Middle frontal gyrus (tissue), 1 donor: ENCODE measurements around the gene TAF3.
"Not testable (repeated sequence)": the region's sequence is repeated elsewhere in the genome, so short reads cannot be mapped to it uniquely, and the experiment has no call there.

Experiments
- DNase-seq: peaks from one replicate; pipeline ENCODE4 v3.0.0-alpha.2; 2015; ENCODE audit warnings: low spot score; ENCODE audit errors: extremely low spot score

TAF3 gene

DNA sequence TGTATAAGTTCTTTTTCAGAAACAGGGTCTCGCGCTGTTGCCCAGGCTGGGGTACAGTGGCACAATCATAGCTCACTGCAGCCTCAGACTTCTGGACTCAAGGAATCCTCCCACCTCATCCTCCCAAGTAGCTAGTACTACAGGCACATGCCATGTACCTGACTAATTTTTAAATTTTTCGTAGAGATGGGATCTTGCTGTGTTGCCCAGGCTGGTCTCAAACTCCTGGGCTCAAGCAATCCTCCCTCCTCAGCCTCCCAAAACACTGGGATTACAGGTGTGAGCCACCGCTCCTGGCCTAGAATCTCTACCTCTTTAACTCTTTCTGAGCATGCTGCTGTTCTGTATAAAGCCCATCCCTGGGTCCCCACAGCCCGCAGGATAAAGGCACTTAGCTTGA lies 212.9 kb downstream of the TAF3 start:
- DNase-seq: not testable (repeated sequence)

DNA sequence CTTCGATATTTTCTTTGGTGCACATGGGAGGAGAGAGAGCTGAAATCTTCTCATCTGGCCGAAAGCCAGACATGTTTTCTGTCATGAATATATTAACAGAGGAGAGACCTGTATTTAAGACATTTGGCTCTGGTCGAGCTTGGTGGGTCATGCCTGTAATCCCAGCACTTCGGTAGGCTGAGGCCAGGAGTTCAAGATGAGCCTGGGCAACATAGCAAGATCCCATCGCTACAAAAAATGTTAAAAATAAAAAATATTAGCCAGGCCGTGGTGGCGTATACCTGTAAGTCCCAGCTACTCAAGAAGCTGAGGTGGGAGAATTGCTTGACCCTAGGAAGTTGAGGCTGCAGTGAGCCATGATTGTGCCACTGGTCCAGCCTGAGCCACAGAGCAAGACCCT lies 214.3 kb downstream of the TAF3 start:
- no peak for DNase-seq

DNA sequence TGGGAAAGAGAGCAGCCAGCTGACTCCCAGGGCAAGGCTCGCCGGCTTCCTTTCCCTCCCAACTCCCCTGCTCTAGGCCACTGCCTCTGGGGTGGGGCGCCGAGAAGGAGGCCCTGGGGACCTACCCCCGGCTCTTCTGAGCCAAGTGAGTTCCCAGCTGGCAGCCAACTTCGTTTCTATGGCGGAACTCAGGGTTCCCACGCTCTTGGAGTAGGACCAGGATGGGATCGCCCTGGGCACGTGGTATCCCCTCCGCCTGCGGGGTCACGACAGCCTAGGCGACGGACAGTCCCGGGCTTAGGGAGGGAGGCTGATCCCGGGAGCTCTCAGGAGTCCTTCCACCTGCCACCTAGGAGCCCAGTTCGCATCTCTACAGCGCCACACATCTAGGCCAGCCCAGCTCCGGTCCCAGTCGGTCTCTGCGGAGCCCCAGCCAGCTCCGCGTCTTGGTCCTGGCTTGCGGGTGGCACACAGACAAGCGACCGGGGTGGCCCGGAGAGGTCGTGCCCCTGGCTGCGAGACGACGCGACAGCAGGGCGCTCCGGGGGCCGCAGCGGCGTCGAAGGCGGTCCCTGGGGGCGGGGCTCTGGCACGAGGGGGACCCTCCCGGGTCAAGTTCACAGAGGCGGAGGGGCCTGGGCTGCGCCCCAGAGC lies 215.6 kb downstream of the TAF3 start:
- no peak for DNase-seq

DNA sequence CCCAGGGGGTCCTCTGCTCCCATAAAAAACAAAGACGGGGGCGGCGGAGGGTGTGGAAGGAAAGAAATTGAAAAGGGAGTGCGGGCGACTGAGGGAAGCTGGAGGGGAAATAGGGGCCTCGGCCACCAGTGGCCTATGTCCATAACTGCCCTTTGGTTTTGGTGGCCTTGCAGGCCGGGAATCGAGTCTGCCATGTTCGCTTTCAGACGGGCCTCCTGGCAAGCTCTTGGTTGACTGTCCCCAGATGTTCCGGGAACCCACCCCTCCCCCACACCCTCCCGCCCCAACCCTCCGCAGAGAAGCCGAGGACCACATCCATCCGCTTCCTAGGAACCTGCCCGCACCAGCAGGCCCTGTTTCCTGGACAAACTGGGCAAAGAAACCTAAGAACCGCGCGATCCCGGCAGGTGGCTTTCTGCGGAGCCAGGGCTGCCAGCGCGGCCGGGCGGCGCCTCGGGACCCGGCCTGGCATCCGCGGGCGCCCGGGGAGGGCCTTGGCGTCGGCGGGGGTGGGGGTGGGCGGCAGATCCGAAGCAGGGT lies 216.2 kb downstream of the TAF3 start:
- no peak for DNase-seq

DNA sequence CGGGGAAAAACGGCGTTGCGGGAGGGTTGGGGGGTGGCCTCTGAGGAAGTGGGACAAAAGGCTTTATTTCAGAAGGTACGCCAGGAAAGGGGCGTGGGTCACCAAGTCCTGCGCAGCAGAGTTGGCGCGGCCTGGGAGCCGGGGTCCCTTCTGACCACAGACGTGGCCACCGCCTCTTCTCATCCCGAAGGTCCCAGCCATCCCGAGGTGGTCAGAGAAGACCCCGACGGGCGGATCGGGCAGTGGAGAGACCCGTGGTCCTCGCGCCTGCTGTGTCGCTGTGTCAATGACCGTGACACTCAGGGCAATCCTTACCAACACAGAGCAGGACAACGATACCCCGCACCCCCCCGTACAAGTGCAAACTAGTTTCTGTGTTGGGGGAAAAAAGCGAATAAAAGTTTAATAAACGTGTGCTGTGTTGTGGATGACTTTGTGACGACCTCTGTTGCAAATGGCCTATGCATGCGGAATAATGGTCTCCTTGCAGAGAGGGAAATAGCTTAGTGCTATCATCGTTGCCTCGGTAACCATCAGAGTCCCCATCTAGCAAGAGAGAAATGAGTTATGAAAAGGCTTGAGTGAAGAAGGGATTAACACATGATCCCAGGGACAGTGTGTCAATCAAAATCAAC lies 216.8 kb downstream of the TAF3 start:
- DNase-seq: no peak

DNA sequence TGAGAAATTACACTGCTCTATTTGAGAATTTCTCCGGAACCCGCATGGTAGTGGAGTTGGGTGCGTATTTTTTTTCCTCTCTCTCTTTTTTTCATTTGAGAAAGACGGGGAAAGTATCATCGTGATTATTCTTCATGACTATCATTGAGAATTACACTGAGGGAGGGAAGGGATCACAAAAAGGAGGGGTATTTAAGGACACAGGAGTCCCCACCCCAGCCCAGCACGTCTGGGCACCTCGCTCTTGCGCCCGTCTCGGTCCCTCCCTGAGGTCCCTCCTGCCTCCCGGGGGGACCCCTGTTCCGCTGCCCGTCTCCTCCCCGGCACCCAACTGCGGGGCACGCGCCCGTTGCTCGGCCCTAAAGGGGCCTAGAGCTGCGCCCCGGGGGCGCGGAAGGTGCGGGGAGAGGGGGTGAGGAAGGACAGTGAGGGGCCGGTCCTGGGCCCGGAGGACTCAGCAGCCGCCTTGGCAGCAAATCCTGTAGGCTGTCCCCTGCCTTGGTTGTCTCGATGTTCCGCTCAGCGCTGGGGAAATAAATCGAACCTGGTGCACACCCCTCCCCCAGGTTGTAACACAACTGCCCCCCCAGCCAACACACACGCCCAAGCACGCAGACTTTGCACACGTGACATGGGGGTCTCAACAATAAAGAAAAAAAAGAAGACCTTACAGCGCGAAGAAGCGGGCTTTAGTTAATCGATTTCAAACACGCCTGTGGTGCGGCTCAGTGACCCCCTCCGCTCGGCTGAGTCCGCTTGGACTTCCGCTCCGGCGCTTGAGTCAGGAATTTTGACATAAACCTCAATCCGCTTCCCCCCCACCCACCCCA lies 217.6 kb downstream of the TAF3 start:
- DNase-seq: no peak

DNA sequence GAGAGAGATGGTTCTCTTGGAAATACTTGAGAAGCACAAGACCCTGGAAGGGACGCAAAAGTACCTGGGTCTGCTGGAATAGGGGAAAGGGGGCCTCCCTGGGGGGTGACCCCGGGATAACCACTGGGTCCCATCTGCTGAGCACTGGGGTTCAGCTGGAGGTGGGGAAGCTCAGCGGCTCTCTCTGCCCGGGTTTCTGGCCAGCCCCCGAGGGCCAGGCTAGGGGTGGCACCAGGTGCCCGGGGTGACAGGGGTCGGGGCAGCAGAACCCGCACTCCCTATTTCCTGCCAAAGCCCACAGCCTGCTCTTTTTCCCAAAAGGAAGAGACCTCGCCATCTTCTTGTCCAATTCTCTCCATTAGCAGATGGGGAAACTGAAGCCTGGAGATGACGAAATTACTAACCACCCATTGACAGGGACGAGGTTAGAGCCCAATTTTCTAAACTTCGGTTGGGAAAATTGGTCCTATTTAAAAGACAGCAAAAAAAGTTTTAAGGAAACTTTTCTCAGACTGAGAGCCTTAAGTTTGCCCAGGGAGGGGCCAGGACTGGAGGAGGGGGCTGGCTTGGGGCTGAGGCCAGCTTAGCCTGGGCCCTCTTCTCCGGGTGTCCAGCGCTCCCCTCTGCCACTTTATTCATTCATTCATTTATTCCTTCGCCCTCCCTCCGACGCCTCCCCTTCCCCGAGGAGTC lies 218.3 kb downstream of the TAF3 start:
- DNase-seq: no peak

DNA sequence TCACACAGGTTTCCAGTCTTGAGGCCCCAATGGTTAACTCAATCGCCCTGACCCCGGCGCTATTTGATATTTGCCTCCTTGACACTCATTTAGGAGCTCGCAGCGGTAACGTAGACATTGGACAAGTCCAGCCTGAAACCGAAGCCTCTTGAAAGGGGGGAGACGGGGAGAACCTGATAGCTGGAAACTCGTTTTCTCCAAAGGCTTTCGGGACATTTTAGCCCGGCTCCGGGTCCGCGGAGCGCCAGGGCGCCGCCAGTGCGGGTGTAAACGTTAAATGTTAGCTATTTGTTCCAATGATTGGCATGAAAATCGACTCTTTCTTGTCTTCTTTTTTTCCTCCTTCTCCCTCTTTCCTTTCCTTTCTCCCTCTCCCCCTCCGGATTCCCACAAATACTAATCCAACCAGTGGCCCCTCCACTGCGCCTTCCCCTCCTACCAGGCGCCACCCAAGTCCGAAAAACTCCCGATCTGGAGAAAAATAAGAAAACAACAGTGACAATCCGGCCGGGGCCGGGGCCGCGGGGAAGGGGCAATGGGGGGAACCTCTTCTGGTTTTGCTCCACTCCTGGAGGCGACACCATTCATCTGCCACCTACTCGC lies 219.0 kb downstream of the TAF3 start:
- DNase-seq: no peak

DNA sequence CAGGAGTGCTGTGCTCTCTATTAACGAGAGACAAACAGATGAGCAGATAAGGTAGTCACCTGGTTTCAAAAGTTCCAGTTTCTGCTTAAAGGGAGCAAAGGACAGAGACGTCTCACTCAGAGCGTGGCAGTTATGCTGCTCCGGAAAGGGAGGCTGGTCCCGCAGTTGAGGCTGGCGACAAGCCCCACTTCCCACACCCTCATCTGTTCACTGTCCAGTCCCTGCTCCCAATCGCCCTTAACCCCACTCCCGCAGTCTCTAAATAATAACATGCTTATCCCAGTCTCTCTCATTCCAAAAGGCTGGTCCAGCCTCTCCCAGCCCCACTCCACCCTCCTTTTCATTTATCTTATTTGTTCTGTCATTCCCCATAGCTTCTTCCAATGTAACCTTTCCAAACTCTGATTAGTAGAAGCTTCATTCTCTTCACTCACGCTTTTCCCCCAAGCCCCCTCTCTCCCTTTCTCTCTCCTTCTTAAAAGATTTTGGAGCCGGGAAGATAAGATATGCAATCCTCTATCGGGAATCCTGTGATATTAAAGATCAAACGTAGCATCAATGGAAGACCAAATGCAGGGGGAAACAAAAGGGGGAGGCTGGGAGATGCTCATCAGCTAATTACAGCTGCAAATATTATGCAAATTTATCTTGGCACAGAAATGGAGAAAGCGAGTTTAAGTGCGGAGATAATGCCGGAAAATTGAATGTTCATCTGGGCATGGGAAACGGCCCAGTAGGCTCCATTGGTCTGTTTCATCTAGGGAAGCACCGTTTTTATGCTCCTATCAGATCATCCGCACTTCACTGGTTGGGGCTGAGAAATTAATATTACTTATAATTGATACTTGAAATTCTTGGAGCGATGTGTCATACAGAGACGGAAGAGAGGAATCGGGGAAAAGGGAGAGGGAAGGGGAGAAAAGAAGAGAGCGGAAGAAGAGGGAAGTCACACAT lies 219.9 kb downstream of the TAF3 start:
- no peak for DNase-seq

DNA sequence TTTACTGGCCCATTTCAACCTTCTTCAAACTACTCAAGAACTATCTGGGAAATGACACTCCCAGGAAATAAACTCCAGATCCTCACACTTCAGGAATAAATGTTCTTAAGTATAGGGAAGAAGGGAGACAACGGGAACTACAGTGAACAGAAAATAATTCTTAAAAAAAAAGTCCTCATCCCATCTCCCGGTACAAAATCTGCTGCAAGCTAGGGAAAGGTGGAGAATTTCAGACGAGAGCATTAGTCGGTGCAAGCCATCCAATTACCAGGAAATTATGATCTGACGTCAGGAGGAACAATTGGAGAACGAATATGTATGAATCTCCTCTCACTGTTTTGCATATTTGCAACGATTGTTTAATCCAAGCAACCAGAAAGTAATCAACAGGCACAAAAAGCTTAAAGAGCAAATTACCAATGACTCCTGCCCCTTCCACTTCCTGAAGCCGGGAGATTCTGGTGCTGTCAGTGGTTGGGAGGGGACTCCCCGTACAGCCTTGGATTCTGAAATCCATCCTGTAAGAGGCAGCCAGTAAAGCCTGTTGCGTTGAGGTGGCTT lies 221.1 kb downstream of the TAF3 start:
- no peak for DNase-seq

DNA sequence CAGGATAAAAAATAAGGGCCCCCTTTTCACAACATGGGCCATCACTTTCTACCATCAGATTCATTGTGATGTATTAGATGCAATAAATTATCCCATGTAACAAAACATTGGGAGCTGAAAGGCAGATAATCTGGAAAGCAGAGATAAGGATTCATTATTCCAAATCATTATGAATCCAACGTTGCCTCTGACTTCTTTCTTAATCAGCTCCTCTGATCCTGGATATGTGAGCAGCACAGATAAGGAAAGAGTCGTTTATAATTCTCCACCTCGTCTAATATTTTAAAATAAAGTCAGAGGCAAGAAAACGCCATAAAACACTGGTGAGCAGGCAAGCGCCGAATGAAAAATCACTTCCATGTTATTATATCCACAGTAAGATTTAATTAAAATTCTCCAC lies 222.3 kb downstream of the TAF3 start:
- no peak for DNase-seq

DNA sequence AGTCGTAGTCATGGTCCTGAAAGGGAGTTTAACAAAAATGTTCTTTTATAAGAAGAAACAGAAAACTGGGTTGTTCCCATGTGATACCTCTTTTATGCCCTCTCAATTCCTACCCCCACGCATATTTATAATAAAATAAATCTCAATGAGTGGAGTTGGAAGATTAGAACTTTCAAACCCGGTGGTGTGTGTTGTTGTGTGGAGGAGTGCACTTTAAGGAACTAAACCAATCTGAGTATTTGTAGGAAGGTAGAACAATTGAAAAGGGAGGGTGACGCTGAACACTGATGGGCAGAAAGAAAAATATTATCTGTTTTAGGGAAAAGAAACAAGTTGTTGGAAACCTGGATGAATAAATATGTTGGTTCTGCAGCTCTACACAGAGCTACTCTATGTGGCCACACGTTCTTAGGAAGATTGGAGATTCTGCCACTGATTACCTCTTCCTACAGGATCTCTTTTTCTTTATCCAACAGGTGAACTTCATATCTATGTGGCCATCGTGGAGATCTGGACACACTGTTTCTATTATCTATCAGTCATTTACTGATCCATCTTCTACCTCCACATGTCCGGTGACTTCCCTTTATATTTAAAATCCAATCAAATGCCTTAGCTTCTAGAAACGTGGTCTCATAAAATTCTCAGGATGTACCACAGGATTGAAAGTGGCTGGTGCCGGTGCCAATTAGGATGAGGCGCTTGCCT lies 223.1 kb downstream of the TAF3 start:
- DNase-seq: no peak

DNA sequence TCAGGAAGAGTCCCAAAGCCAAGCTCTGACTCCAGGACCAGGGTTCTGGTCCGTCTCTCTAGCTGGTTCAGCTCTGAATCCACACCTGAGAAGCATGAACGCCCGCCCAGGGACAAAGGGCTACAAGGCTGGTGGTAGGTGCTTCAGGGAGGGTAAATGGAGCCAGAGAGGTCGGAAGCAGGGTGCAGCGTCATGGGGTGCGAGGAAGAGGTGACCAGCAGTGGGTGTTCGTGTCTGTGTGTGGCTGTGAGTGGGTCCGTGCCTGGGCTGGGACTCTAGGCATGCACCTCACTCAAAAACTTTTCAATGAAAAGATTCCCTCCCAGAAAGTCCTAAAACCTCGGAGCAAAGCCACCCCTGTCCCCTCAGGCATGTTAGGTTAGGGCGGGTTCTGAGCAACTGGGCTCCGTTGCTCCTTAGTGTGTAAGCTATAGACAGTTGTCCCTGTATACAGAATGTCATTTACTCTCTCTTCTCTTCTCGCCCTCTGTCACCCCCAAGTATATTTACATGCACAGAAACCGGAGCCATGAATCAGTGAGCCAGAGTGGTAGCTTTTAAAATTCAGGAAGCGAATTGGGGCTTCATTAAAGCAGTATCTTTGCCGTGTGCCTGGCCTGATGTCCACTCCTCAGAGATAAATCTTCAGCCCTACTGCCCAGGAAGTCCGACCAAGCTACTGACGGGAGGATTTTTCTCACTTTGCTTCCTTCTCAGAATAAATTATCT lies 223.9 kb downstream of the TAF3 start:
- no peak for DNase-seq

DNA sequence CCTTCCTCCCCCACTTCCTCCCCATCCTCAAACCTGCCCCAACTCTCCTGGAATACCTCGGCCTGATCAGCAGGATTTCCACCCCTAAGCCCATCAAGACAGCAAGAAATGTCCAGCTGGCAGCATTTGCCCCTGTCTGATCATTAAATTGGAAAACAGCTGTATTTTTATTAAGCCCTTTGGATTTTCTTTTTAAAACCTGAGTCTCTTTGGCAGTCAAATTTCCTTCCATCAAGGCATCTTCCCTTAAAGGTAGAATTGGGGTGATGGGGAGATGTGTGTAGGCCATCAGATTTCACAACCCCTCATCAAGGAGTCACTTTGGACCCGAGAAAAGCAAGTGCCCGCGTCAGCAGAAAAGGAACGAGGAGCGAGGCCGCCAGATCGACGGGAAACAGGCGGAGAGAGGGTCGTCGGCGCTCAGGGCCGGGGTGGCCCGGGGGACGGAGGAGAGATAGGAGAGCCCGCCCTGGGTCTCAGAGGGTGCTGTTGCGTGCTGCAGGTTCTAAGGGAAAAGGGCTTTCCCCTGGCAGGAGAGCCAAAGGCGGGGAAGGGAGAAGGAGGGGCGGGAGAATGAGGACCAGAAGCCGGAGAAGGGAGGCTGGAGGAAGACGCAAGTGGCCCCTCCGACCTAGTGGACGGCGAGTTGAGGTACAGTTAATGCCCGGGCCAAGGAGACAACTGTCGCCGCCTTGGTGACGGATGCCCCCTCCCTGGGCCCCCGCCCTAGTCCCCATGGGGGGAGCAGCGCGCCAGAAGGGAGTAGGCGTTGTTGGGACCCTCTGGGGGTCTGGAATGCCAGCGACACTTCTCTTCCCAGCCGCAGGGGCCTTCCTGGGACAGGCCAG lies 224.6 kb downstream of the TAF3 start:
- DNase-seq: no peak

DNA sequence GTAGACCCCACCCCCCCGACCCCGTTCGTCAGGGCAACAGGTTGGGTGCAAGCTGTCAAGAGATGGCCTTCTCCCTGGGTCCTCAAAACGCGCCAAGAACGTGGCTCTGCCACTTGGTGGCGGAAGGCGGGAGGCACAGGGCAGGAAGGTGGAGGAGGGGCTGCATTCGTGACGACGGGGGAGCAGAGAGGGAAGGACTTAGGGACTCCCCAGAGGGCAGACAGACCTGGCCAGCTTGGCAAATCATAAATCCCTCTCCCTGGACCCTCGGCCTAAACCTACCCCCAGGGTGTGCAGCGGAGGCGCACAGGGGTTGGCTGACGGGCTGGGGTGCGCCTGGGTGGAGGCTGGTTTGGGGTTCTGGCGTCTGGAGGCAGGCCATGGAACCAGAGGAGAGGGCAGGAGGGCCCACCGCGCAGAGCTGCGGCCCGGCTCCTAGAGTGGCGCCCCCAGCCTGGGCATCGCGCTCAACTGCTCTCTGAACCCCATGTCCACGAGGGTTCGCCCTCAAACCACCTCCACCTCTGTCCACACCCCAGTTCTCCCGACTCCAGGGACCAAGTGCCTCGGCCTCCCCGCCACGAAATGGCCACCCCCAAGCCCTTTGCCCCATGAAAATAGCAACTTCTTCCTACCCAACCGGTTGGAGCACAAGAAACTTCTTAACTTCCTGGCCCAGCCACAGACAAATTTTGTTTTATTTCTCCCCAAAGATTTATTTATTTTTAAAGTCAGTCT lies 225.4 kb downstream of the TAF3 start:
- DNase-seq: no peak

DNA sequence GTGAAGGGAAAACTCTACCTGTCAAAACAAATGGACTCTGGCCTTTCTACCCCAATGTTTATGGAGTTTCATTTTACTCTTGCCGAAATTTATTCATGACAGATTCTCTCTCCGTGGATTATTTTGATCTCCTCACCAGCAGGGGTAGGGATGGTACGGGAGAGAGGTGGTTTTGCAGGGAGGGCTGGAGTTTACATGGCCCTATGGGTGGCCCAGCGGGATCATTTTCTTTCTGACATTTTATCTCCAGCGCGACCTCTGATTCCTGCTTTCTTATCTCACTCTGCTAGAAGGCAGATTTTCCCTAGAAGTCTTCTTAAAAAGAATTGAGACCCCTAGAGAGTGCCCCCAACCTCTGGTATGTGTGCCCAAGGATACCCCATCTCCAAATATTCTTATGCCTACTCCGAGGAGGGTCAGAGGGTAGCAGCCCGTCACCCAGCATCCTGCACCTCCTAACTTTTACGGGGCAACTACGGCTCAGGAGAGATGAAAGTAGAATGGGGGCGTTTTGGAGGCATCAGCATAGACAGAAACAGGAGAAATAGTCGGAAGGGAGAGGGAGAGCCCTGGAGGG lies 226.1 kb downstream of the TAF3 start:
- DNase-seq: no peak
